Activated gamma-delta T cell treated with anti-CD3 and anti-CD28 coated beads, Interleukin-2, amount 50 U/mL, for 16 hours (primary cell): ENCODE data around the gene ANP32B.

Source experiments
- DNase-seq: peaks from one replicate; pipeline ENCODE4 v3.0.0-alpha.2; 2020; ENCODE audit warnings: low read depth

The ANP32B gene

DNA sequence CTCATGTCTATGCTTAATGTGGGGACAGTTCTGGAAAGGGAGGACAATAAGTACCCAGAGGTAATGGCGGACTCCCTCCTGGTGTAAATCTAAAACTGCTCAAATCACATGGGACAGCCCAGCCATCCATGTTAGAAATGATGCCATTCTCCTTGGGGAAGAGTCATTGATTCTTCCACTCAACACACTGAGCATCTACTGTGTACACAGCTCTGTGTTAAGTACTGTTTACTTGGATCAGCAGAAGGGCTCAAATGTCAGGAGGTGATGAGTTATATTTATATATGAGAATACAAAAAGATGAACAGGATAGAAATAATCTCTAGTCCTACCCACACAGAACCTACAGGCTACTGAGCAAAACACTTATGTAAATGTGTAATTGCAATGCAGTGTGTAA lies 41.6 kb downstream of the ANP32B start:
- DNase-seq = no peak

- no peak for DNase-seq
These were observed 48.0 kb downstream of the ANP32B start for GRCh38 chr9:98031169-98031568.

DNA sequence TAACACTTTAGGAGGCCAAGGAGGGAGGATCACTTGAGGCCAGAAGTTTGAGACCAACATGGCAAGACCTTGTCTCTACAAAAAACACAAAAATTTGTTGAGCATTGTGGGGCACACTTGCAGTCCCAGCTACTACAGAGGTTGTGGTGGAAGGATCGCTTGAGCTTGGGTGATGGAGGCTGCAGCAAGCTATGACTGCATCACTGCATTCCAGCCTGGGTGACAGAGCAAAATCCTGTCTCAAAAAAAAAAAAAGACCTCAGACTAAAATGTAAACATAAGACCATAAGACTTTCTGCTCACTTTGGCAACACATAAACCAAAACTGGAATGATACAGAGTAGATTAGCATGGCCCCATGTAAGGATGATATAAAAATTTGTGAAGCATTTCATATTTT lies 48.8 kb downstream of the ANP32B start:
- DNase-seq = no peak

GRCh38 chr9:98034593-98035546 lies 51.7 kb downstream of the ANP32B start:
- peak; percentile 86 for DNase-seq

- no peak for DNase-seq
These were observed 54.2 kb downstream of the ANP32B start for GRCh38 chr9:98037357-98037756.

DNA sequence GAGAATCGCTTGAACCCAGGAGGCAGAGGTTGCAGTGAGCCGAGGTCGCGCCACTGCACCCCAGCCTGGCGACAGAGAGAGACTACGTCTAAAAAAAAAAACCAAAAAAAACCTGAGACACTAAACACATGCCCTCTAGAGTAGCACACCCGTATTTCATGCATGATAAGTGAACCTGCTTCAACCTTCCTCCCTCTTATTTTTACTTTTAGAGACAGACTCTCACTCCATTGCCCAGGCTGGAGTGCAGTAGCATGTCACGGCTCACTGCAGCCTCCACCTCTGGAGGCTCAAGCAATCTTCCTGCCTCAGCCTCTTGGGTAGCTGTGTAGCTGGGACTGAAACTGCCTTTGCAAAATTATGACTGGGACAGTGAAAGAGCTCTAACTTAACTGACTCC lies 55.8 kb downstream of the ANP32B start:
- DNase-seq = no peak

DNA sequence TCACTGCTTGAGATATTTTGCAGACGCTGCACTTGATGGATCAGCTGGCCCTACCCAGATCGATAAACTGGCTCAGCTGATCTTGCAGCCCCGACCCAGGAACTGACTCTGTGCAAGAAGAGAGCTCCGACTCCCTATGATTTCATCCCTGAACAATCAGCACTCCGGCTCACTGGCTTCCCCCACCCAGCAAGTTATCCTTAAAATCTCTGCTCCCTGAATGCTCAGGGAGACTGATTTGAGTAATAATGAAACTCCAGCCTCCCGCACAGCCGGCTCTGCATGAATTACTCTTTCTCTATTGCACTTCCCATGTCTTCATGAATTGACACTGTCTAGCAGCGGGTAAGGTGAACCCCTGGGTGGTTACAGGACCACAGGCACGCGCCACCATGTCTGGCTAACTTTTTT lies 56.5 kb downstream of the ANP32B start:
- DNase-seq = no peak

DNA sequence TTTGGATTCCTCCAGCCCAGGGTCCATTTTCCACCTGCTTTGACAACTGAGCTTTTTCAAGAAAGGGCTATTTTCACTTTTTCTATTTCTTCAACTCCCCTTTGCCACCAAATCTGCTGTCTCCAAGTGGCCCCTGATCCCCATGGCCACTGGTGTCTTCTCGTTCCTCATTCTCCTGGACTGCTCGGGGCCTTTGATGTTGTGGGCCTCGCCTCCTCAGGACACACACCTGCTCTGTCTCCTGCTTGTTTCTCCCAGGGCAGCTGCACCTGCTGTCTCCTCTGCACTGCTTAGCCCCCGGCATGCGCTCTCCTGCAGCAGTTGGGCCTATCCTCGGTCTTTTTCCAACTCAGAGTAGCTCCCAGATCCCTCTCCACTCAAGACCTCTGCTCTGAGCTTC lies 57.1 kb downstream of the ANP32B start:
- DNase-seq = no peak

DNA sequence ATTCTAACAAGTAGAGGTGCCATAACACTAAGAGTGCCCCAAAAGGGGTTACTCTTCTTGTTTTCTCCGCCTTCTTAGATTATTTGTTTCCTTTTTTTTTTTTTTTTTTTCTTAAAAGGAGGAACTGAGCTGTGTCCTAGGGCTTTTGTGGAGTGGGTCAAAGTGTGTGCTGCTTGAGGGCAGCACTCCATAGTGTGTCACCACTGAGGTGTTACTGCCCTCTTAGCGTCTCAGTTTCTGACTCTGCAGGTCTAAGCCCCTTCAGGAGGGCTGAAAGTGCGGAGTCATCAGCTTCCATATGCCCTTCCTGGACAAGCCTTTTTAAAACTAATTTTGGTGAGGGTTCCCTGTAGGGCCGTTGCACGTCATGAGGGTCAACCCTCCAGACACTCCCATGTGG lies 60.8 kb downstream of the ANP32B start:
- DNase-seq = no peak

DNA sequence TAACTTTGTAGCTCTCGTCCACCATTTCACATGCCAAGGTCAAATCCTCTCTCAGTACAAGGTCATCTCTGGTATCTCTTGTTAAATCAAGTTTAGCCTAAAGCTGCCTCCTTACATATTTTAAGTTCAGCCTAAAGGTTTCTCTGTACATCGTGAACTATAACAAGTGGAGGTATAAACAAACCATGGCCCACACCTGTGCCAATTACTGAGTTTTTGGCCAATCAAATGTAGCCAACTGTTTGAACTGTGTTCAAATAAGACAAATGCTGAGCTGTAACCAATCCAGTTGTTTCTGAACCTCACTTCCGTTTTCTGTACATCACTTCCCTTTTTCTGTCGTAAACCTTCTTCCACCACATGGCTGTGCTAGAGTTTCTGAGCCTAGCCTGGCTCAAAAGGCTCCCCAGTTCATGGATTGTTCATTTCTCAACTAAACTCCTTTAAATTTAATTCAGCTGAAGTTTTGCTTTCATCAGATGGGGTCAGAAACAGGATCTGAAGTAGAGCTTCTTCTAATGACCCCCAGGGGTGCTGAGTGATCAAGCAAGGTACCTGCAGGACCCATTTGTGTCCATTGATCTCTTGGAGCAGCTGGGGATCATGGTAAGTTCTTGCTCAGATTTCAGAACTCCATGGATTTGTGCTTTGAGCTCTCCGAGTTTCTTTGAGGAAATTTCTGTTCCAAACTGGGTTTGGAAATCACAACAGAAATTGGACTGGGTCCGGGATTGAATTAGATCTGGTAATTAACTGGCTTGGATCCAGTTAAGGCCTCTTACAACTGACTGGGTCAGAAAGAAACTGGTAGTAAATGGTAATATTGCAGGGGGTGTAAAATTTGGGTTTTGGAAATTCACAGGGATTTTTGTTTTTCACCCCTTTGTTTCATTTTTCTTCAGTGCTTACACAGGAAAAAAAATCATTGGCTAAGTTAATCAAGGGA lies 62.4 kb downstream of the ANP32B start:
- peak; percentile 12 for DNase-seq

DNA sequence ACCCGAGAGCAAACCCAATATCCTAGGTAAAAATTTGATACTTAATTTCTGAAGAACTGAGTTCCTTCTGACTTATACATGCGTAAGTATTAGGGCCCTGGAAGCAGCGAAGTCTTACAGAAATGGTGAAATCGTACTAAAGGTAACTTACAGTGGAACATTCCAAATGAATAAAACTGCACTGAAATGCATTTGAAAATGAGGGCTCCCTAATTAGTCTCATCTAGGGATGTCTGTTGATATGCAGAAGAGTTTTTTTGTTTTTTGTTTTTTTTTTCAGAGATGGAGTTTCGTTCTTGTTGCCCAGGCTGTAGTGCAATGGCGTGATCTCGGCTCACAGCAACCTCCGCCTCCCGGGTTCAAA lies 63.0 kb downstream of the ANP32B start:
- no peak for DNase-seq

DNA sequence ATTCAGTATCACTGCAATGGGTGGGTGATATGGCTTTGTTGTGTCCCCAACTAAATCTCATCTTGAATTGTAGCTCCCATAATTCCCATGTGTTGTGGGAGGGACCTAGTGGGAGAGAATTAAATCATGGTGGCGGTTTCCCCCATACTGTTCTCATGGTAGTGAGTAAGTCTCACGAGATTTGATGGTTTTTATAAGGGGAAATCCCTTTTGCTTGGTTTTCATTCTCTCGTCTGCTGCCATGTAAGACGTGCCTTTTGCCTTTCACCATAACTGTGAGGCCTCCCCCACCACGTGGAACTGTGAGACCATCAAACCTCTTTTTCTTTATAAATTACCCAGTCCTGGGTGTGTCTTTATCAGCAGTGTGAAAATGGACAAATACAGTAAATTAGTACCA lies 63.9 kb downstream of the ANP32B start:
- no peak for DNase-seq

DNA sequence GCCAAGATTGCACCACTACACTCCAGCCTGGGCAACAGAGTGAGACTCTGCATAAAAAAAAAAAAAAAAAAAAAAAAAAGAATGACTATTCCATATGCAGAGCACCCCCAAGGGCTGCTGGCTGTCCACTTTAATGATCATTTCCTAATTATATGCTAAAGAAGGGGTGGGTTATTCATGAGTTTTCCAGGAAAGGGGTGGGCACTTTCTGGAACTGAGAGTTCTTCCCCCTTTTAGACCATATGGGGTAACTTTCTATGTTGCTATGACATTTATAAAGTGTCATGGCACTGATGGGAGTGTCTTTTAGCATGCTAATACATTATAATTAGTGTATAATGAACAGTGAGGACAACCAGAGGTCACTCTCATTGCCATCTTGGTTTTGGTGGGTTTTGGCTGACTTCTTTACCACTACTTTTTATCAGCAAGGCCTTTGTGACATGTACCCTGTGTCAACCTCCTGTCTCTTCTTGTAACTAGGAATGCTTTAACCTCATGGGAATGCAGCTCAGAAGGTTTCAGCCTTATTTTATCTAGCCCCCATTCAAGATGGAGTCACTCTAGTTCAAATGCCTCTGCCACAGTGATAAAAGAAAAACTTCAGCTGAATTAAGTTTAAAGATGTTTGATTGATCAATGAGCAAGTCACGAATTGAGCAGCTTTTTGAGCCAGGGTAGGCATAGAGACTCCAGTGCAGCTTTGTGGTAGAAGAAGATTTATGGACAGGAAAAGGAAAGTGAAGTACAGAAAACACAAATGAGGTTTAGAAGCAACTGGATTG lies 66.3 kb downstream of the ANP32B start:
- no peak for DNase-seq

GRCh38 chr9:98050351-98050750 lies 67.2 kb downstream of the ANP32B start:
- no peak for DNase-seq

GRCh38 chr9:98054376-98054951 lies 71.3 kb downstream of the ANP32B start:
- DNase-seq = no peak

DNA sequence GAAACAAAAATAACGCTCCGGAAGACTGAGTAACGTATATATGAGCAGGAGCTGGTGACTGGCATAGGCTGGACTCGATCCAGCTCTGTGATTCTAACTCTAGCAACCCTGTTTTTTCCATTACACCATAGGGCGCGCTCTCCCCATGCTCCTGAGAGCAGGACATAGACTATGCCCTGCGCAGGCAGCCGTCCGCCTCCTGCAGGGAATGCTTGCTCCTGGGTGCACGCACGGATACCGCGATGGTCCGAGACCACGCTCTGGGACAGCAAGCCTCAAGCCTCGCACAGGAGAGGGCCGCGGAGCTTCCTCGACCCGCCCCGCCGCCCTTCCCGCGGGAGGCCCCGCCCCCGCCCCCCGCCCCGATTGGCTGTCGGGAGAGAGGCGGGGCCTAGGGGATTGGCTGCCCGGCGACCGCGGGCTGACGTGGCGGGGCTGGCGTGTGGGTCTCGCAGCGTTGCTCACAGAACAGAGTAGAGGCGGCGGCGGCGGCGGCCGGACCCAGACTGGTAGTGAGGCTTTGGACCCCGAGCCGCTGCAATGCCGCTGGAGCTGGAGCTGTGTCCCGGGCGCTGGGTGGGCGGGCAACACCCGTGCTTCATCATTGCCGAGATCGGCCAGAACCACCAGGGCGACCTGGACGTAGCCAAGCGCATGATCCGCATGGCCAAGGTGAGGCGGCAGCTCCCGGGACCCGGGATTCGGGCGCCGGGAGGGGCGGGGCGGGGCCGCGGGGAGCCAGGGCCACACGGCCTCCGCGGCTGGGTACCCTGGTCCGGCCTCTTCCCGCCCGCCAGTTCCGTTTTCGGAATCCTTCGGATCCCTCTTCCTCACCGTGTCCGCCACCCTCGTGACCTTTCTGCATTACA lies 73.4 kb downstream of the ANP32B start, which contains the start of gene NANS:
NANS (plus strand) TSS at position 464 of the 869 bp plus-strand sequence; CDS start at position 541, 77 bp downstream.
- DNase-seq = peak; percentile 87

GRCh38 chr9:98057138-98057799 lies 74.1 kb downstream of the ANP32B start:
- no peak for DNase-seq

- no peak for DNase-seq
These were observed 79.0 kb downstream of the ANP32B start for GRCh38 chr9:98062161-98062560.

GRCh38 chr9:98064623-98065392 lies 81.7 kb downstream of the ANP32B start:
- no peak for DNase-seq
